Panc1 (cell line): ENCODE data around the gene LILRB4. TPM values are rescaled to one million over a fixed set of nuclear protein-coding genes. Genes with fewer than 3 reads are reported as not detected.
"Not testable (repeated sequence)": the region's sequence is repeated elsewhere in the genome, so short reads cannot be mapped to it uniquely, and the experiment has no call there.

ENCODE experiments used
- ATAC-seq: fragments of 200-7000 bp; cut with Tn5 transposase; 2 replicates; pipeline ENCODE4 v1.9.1; 2020; ENCODE audit warnings: mild to moderate bottlenecking, moderate library complexity
- BruUV-seq: library from RNA; stranded (reverse); fragments of 400-500 nt; replicated peaks from 2 replicates; lab custom pipeline; 2021; lab: Mats Ljungman, UMichigan
- CTCF ChIA-PET: fragments of 300-600 bp; sonication (Branson Sonifier 250); formaldehyde crosslinking; loops from one replicate; lab custom pipeline; 2022; ENCODE audit warnings: antibody characterized with exemption; lab: Charles Lee
- POLR2A ChIA-PET: fragments of 300-600 bp; sonication (Branson Sonifier 250); formaldehyde crosslinking; loops from one replicate; lab custom pipeline; 2022; ENCODE audit warnings: antibody characterized with exemption; lab: Charles Lee
- DNase-seq: peaks from one replicate; pipeline ENCODE4 v3.0.0-alpha.2; 2010; ENCODE audit warnings: low read depth, low spot score
- H3K27ac ChIP-seq: 2 replicates; pipeline ENCODE4 v1.5.1; 2011; ENCODE audit warnings: mild to moderate bottlenecking, low read length, inconsistent platforms
- H3K27me3 ChIP-seq: fragments of 200-500 bp; sonication (Bioruptor generic); 2 replicates; pipeline ENCODE4 v1.6.0; 2014; ENCODE audit warnings: low read length, inconsistent platforms; ENCODE audit not compliant: control insufficient read depth, insufficient read depth
- H3K36me3 ChIP-seq: fragments of 200-500 bp; sonication (Bioruptor generic); 2 replicates; pipeline ENCODE4 v1.5.1; 2014; ENCODE audit warnings: inconsistent platforms, mild to moderate bottlenecking, low read length, moderate library complexity; ENCODE audit not compliant: control insufficient read depth, insufficient read depth
- H3K4me1 ChIP-seq: 2 replicates; pipeline ENCODE4 v1.5.1; 2011; ENCODE audit warnings: inconsistent platforms, mild to moderate bottlenecking, low read length, moderate library complexity; ENCODE audit not compliant: control insufficient read depth, insufficient read depth
- H3K4me3 ChIP-seq, 2 experiments: 2 replicates each; pipeline ENCODE4 v1.5.1; 2011 to 2012; ENCODE audit warnings: low read depth in 2 of 2, low read length in 2 of 2, mild to moderate bottlenecking in 2 of 2, inconsistent platforms in 1 of 2, moderate library complexity in 1 of 2
- H3K9me3 ChIP-seq: fragments of 200-500 bp; sonication (Bioruptor generic); 2 replicates; pipeline ENCODE4 v1.5.1; 2014; ENCODE audit warnings: low read depth, mild to moderate bottlenecking, inconsistent platforms, low read length, moderate library complexity; ENCODE audit not compliant: control insufficient read depth, insufficient read depth
- CTCF ChIP-seq: fragments of 450-650 bp; IDR thresholded peaks from 2 replicates; pipeline ENCODE4 v1.5.1; 2017; ENCODE audit warnings: mild to moderate bottlenecking
- POLR2AphosphoS5 ChIP-seq: IDR thresholded peaks from 2 replicates; pipeline ENCODE4 v1.6.1; 2012; ENCODE audit warnings: mild to moderate bottlenecking, low read depth, low read length, moderate library complexity
- SIN3A ChIP-seq: IDR thresholded peaks from 2 replicates; pipeline ENCODE4 v1.6.1; 2012; ENCODE audit warnings: low read depth, mild to moderate bottlenecking, low read length, moderate library complexity, borderline replicate concordance; ENCODE audit not compliant: insufficient read depth
- TCF7L2 ChIP-seq: IDR thresholded peaks from 2 replicates; pipeline ENCODE4 v1.6.1; 2011; ENCODE audit warnings: mild to moderate bottlenecking, low read depth, low read length, inconsistent platforms
- in situ Hi-C: cut with HindIII; loops from 2 replicates; pipeline ENCODE4 v1.10.0; 2016; ENCODE audit warnings: low sequenced_read_pairs, low pct_unique_long_range_greater_than_20kb
- intact Hi-C: fragments of 100-400 bp; cut with micrococcal nuclease; formaldehyde crosslinking; loops from one replicate; pipeline ENCODE4 v1.10.0; 2022; ENCODE audit not compliant: unreplicated experiment
- total RNA-seq: library from RNA; stranded (reverse); gene quantifications from one replicate; pipeline ENCODE4 v1.2.1, GENCODE V29; 2021; ENCODE audit not compliant: unreplicated experiment
- TF ChIP-seq, protein P1 (sequence below), 2 experiments: IDR thresholded peaks; 2 replicates each; pipeline ENCODE4 v1.6.1; 2011 to 2012; ENCODE audit warnings: low read depth in 2 of 2, control low read depth in 1 of 2, low read length in 1 of 2, mild to moderate bottlenecking in 1 of 2, moderate library complexity in 1 of 2; ENCODE audit not compliant: insufficient read depth in 1 of 2

LILRB4 gene
- total RNA-seq, 1 experiment from 2014 or later: not detected

DNA sequence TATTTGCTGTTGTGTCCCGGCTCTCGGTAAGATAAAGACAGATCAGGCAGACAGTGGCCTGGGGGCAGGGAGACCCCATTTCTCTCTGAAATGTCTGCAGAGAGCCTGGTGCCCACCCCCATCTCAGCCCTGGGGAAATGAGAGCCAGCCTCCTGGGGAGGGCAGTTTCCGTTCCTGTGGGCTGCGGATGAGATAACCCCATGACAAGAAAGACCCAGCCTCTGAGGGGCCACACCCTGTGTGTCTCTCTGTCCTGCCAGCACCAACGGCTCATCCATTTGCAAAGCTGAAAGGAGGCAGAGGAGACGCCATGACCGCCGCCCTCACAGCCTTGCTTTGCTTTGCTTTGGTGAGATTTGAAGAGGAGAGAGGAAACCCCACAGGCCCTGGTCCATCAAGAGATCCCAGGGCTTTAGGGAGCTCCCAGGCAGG, 33.3 kb downstream of the LILRB4 start:
- no peak for TF ChIP-seq CTCF
- Histone ChIP-seq H3K27me3 (peaks cover 14% of the 10 kb centered on the region), H3K4me3 (no peak overlapping the region), H3K36me3 (no peaks in the 10 kb centered on the region), H3K27ac (no peak overlapping the region), H3K9me3 (no peaks in the 10 kb centered on the region), H3K4me1 (no peaks in the 10 kb centered on the region)
- DNase-seq: no peak
- in situ Hi-C loops: no loop called here
- intact Hi-C loops: no loop called here
- peak; percentile 49; the same call in 1 of the 2 replicates for ATAC-seq
- ChIA-PET CTCF (interaction anchor here (0.6 kb wide), 1 partner anchor 17 kb away, joined by 4 read pairs; no protein-coding TSS in a partner anchor), POLR2A (no interaction called here)
- no TSS peak for BruUV-seq

- POLR2A ChIA-PET: no interaction called here
- DNase-seq (no peak), ATAC-seq (peak; percentile 59; the same call in 1 of the 2 replicates)
- in situ Hi-C loops: no loop called here
- CTCF ChIA-PET: no interaction called here
- H3K27ac ChIP-seq: no peak overlapping the region
- TF ChIP-seq, protein P1, sequence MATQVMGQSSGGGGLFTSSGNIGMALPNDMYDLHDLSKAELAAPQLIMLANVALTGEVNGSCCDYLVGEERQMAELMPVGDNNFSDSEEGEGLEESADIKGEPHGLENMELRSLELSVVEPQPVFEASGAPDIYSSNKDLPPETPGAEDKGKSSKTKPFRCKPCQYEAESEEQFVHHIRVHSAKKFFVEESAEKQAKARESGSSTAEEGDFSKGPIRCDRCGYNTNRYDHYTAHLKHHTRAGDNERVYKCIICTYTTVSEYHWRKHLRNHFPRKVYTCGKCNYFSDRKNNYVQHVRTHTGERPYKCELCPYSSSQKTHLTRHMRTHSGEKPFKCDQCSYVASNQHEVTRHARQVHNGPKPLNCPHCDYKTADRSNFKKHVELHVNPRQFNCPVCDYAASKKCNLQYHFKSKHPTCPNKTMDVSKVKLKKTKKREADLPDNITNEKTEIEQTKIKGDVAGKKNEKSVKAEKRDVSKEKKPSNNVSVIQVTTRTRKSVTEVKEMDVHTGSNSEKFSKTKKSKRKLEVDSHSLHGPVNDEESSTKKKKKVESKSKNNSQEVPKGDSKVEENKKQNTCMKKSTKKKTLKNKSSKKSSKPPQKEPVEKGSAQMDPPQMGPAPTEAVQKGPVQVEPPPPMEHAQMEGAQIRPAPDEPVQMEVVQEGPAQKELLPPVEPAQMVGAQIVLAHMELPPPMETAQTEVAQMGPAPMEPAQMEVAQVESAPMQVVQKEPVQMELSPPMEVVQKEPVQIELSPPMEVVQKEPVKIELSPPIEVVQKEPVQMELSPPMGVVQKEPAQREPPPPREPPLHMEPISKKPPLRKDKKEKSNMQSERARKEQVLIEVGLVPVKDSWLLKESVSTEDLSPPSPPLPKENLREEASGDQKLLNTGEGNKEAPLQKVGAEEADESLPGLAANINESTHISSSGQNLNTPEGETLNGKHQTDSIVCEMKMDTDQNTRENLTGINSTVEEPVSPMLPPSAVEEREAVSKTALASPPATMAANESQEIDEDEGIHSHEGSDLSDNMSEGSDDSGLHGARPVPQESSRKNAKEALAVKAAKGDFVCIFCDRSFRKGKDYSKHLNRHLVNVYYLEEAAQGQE (IDR thresholded peaks at IDR 0.05; ENCODE audit: insufficient read depth in 1 of 2, low read depth in 2 of 2, low read length in 1 of 2): no peak
- TF ChIP-seq SIN3A (no peak), TCF7L2 (no peak), POLR2AphosphoS5 (no peak), CTCF (no peak)
- H3K4me3 ChIP-seq: no peak overlapping the region
- no peaks in the 10 kb centered on the region for H3K9me3 ChIP-seq
- BruUV-seq: no TSS peak
- intact Hi-C loops: no loop called here
- no peaks in the 10 kb centered on the region for H3K36me3 ChIP-seq
- H3K4me1 ChIP-seq: no peaks in the 10 kb centered on the region
- H3K27me3 ChIP-seq: peaks cover 15% of the 10 kb centered on the region
Observed at GRCh38 chr19:54696766-54697165, 34.0 kb downstream of the LILRB4 start.

DNA sequence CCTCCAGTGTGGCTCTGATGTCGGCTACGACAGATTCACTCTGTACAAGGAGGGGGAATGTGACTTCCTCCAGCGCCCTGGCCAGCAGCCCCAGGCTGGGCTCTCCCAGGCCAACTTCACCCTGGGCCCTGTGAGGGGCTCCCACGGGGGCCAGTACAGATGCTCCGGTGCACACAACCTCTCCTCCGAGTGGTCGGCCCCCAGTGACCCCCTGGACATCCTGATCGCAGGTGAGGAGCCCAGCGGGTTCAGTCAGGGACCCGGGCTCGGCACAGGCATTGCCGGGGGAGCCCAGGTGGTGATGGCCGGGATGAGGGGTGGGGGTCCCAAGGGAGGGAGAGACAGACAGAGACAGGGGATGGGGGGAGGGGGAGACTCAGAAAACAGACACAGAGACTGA, 34.9 kb downstream of the LILRB4 start:
- not testable (repeated sequence) for H3K4me3 ChIP-seq, BruUV-seq
- H3K27me3 ChIP-seq: peaks cover 15% of the 10 kb centered on the region

More for the DNA sequence above, 34.9 kb downstream of the LILRB4 start:
- H3K36me3 ChIP-seq, in situ Hi-C loops, POLR2A ChIA-PET, H3K27ac ChIP-seq, ATAC-seq, intact Hi-C loops, H3K9me3 ChIP-seq, DNase-seq, H3K4me1 ChIP-seq, CTCF ChIA-PET: not testable (repeated sequence)
